GM23338 (cell line): Measurements from ENCODE around the gene PAX5. TPM values are rescaled to one million over a fixed set of nuclear protein-coding genes. Genes with fewer than 3 reads are reported as not detected.

Experiments
- ATAC-seq: fragments of 200-7000 bp; cut with Tn5 transposase; 3 replicates; pipeline ENCODE4 v1.9.1; 2020
- DNase-seq: peaks from one replicate; pipeline ENCODE4 v3.0.0-alpha.2; 2015; ENCODE audit warnings: low spot score
- H2AFZ ChIP-seq: fragments of 200-600 bp; sonication (generic); 2 replicates; pipeline ENCODE4 v1.8.0; 2016; ENCODE audit warnings: antibody characterized with exemption, mild to moderate bottlenecking, moderate library complexity
- H3F3A ChIP-seq: fragments of 200-600 bp; sonication (generic); replicated peaks from 2 replicates; pipeline ENCODE4 v1.8.0; 2017; ENCODE audit warnings: antibody characterized with exemption, mixed run types, low read depth
- H3K27ac ChIP-seq: fragments of 200-600 bp; sonication (generic); 2 replicates; pipeline ENCODE4 v1.6.1; 2016; ENCODE audit warnings: low read depth
- H3K27me3 ChIP-seq: fragments of 200-600 bp; sonication (generic); 2 replicates; pipeline ENCODE4 v1.8.0; 2016; ENCODE audit warnings: mild to moderate bottlenecking, mixed run types, moderate library complexity; ENCODE audit not compliant: insufficient read depth
- H3K36me3 ChIP-seq: fragments of 200-600 bp; sonication (generic); 2 replicates; pipeline ENCODE4 v1.8.0; 2016; ENCODE audit warnings: mild to moderate bottlenecking; ENCODE audit not compliant: insufficient read depth
- H3K4me1 ChIP-seq: fragments of 200-600 bp; sonication (generic); 2 replicates; pipeline ENCODE4 v1.8.0; 2016; ENCODE audit warnings: mild to moderate bottlenecking, moderate library complexity; ENCODE audit not compliant: insufficient read depth
- H3K4me2 ChIP-seq: fragments of 200-600 bp; sonication (generic); 2 replicates; pipeline ENCODE4 v1.7.1; 2017; ENCODE audit warnings: mixed run types
- H3K4me3 ChIP-seq: fragments of 200-600 bp; sonication (generic); 2 replicates; pipeline ENCODE4 v1.6.1; 2016; ENCODE audit warnings: mixed run types
- H3K79me2 ChIP-seq: fragments of 200-600 bp; sonication (generic); replicated peaks from 2 replicates; pipeline ENCODE4 v1.8.0; 2017; ENCODE audit warnings: mild to moderate bottlenecking; ENCODE audit not compliant: insufficient read depth
- H3K9me2 ChIP-seq: fragments of 200-600 bp; sonication (generic); 2 replicates; pipeline ENCODE4 v1.8.0; 2017; ENCODE audit not compliant: insufficient read depth
- H4K20me1 ChIP-seq: fragments of 200-600 bp; sonication (generic); replicated peaks from 2 replicates; pipeline ENCODE4 v1.8.0; 2017; ENCODE audit warnings: mild to moderate bottlenecking; ENCODE audit not compliant: insufficient read depth
- H3K27ac Mint-ChIP-seq: 2 replicates; pipeline ENCODE4 v1.8.0; 2020; ENCODE audit warnings: inconsistent platforms, mild to moderate bottlenecking, moderate library complexity, mixed read lengths
- H3K27me3 Mint-ChIP-seq: 3 replicates; pipeline ENCODE4 v1.8.0; 2022; ENCODE audit warnings: low read depth, mild to moderate bottlenecking, moderate library complexity, mixed read lengths, inconsistent platforms; ENCODE audit not compliant: insufficient read depth, poor library complexity
- H3K36me3 Mint-ChIP-seq: 3 replicates; pipeline ENCODE4 v1.8.0; 2021; ENCODE audit warnings: low read depth, mild to moderate bottlenecking, inconsistent platforms, moderate library complexity, mixed read lengths
- H3K4me1 Mint-ChIP-seq: 3 replicates; pipeline ENCODE4 v1.8.0; 2020; ENCODE audit warnings: mild to moderate bottlenecking, inconsistent platforms, mixed read lengths
- H3K4me3 Mint-ChIP-seq: 3 replicates; pipeline ENCODE4 v1.8.0; 2021; ENCODE audit warnings: moderate library complexity, mild to moderate bottlenecking, inconsistent platforms, mixed read lengths
- H3K9me3 Mint-ChIP-seq: 3 replicates; pipeline ENCODE4 v1.8.0; 2020; ENCODE audit warnings: moderate library complexity, mild to moderate bottlenecking, inconsistent platforms, mixed read lengths
- CTCF ChIP-seq, 2 experiments: fragments of 200-600 bp in 1 of 2; sonication (generic) in 1 of 2; conservative IDR thresholded peaks; 2 replicates each; pipeline versions ENCODE4 v1.5.1 to v1.6.1; 2016 to 2017; ENCODE audit warnings: antibody characterized with exemption in 2 of 2, low read depth in 2 of 2, mild to moderate bottlenecking in 2 of 2, moderate library complexity in 1 of 2
- EZH2 ChIP-seq: fragments of 200-600 bp; sonication (generic); IDR thresholded peaks from one replicate; pipeline ENCODE4 v1.8.0; 2017; ENCODE audit warnings: antibody characterized with exemption, mild to moderate bottlenecking, low read depth; ENCODE audit not compliant: unreplicated experiment
- EZH2phosphoT487 ChIP-seq: fragments of 200-600 bp; sonication (generic); IDR thresholded peaks from one replicate; pipeline ENCODE4 v1.8.1; 2018; ENCODE audit warnings: antibody characterized with exemption; ENCODE audit not compliant: unreplicated experiment
- NANOG ChIP-seq: IDR thresholded peaks from 2 replicates; pipeline ENCODE4 v1.6.1; 2016; ENCODE audit warnings: antibody characterized with exemption, borderline replicate concordance
- REST ChIP-seq: IDR thresholded peaks from one replicate; pipeline ENCODE4 v1.6.1; 2018; ENCODE audit warnings: antibody characterized with exemption; ENCODE audit not compliant: unreplicated experiment
- polyA plus RNA-seq: library from polyadenylated mRNA; unstranded; fragments of >200 nt; fragmentation: Nextera tagmentation; extraction: Ambion mirVana; gene quantifications from 2 replicates; pipeline ENCODE4 v1.2.1, GENCODE V29; 2016
- total RNA-seq: library from RNA; depleted of rRNA; stranded (reverse); fragments of >200 nt; shearing (Covaris generic); gene quantifications from 2 replicates; pipeline ENCODE4 v1.2.3, GENCODE V29; 2014

The PAX5 gene
- total and polyA plus RNA-seq, 2 experiments from 2014 or later, result 0.17 to 0.60 TPM

GRCh38 chr9:36976371-36977030, 57.6 kb downstream of the PAX5 start (continued):
- TF ChIP-seq CTCF (conservative IDR thresholded peaks at IDR 0.05; ENCODE audit: low read depth in 2 of 2) (no peak), EZH2 (no peak), REST (no peak), NANOG (no peak)

GRCh38 chr9:36974731-36975130, 59.3 kb downstream of the PAX5 start:
- Histone ChIP-seq H3K27me3 (no peaks in the 10 kb centered on the region), H3K4me3 (no peak overlapping the region), H3K36me3 (no peaks in the 10 kb centered on the region), H4K20me1 (no peaks in the 10 kb centered on the region), H3K4me2 (no peak overlapping the region), H2AFZ (no peak overlapping the region), H3K9me2 (no peaks in the 10 kb centered on the region), H3K79me2 (no peaks in the 10 kb centered on the region), H3K27ac (no peak overlapping the region), H3F3A (no peaks in the 10 kb centered on the region), H3K4me1 (no peaks in the 10 kb centered on the region)
- no peak overlapping the region for H3K27ac Mint-ChIP-seq
- DNase-seq, result no peak
- ATAC-seq, result peak; percentile 48; the same call in 2 of the 3 replicates
- no peaks in the 10 kb centered on the region for H3K36me3 Mint-ChIP-seq
- H3K27me3 Mint-ChIP-seq, result peaks cover 8% of the 10 kb centered on the region
- TF ChIP-seq CTCF (conservative IDR thresholded peaks at IDR 0.05; ENCODE audit: low read depth in 2 of 2) (peak in 1 of 2 experiments; percentile 51; a peak in 3 of 4 replicates), EZH2phosphoT487 (no peak)
- no peak overlapping the region for H3K4me3 Mint-ChIP-seq
- H3K4me1 Mint-ChIP-seq, result peaks cover 6% of the 10 kb centered on the region
- no peaks in the 10 kb centered on the region for H3K9me3 Mint-ChIP-seq
